ENCODE results near the gene NEURL2.

The NEURL2 gene

GRCh38 chr20:45860560-45861220 lies 30.3 kb downstream of the NEURL2 start:
- no peaks in the 10 kb centered on the region for H3K27me3 ChIP-seq (ENCODE audit: insufficient read depth, low read length, poor library complexity)
- peaks cover 36% of the 10 kb centered on the region for H3K79me2 ChIP-seq (ENCODE audit: insufficient read depth, low read length)
- no peak overlapping the region for H3K9ac ChIP-seq (ENCODE audit: low read depth, low read length)
- DNase-seq (no peak), ATAC-seq (ENCODE audit: insufficient read depth, low read depth) (no peak)
- no peak overlapping the region for H3K27ac ChIP-seq (ENCODE audit: low read length)
- H3K4me1 ChIP-seq (ENCODE audit: insufficient read depth, low read length) = peaks cover 32% of the 10 kb centered on the region
- no peak overlapping the region for H2AFZ ChIP-seq (ENCODE audit: low read depth, low read length)
- peaks cover 3% of the 10 kb centered on the region; the same call in 1 of the 2 replicates for H3K36me3 ChIP-seq (ENCODE audit: insufficient read depth, low read length)
- no peak overlapping the region for H3K4me2 ChIP-seq (ENCODE audit: insufficient read depth, low read length)
- no peak overlapping the region for H3K4me3 ChIP-seq (ENCODE audit: low read depth in 1 of 2, low read length in 2 of 2)
- no peak for TF ChIP-seq EZH2 (IDR thresholded peaks at IDR 0.05; ENCODE audit: borderline replicate concordance, low read depth, low read length, severe bottlenecking)
- TF ChIP-seq CTCF (IDR thresholded peaks at IDR 0.05; ENCODE audit: borderline replicate concordance, extremely low read depth, low read length, poor library complexity, severe bottlenecking) = no peak
- no peaks in the 10 kb centered on the region for H4K20me1 ChIP-seq (ENCODE audit: insufficient read depth, low read length)
- H3K9me3 ChIP-seq (ENCODE audit: insufficient read depth, low read length, severe bottlenecking) = no peaks in the 10 kb centered on the region

- H3K4me2 ChIP-seq (ENCODE audit: insufficient read depth, low read length) = no peak overlapping the region
- H3K4me1 ChIP-seq (ENCODE audit: insufficient read depth, low read length) = peaks cover 37% of the 10 kb centered on the region
Measured at GRCh38 chr20:45859916-45860315, 31.1 kb downstream of the NEURL2 start.

GRCh38 chr20:45857882-45858216 lies 33.2 kb downstream of the NEURL2 start:
- no peaks in the 10 kb centered on the region for H3K9me3 ChIP-seq (ENCODE audit: insufficient read depth, low read length, severe bottlenecking)
- peaks cover 46% of the 10 kb centered on the region for H3K79me2 ChIP-seq (ENCODE audit: insufficient read depth, low read length)
- H4K20me1 ChIP-seq (ENCODE audit: insufficient read depth, low read length) = no peaks in the 10 kb centered on the region
- TF ChIP-seq EZH2 (IDR thresholded peaks at IDR 0.05; ENCODE audit: borderline replicate concordance, low read depth, low read length, severe bottlenecking) (no peak), CTCF (IDR thresholded peaks at IDR 0.05; ENCODE audit: borderline replicate concordance, extremely low read depth, low read length, poor library complexity, severe bottlenecking) (no peak)
- peak overlapping the region; percentile 87 for H2AFZ ChIP-seq (ENCODE audit: low read depth, low read length)
- H3K4me1 ChIP-seq (ENCODE audit: insufficient read depth, low read length) = peaks cover 47% of the 10 kb centered on the region
- H3K4me3 ChIP-seq (ENCODE audit: low read depth in 1 of 2, low read length in 2 of 2) = peak overlapping the region; percentile 93 to 94
- peak overlapping the region; percentile 80 for H3K4me2 ChIP-seq (ENCODE audit: insufficient read depth, low read length)
- no peak for DNase-seq
- H3K27me3 ChIP-seq (ENCODE audit: insufficient read depth, low read length, poor library complexity) = no peaks in the 10 kb centered on the region
- peak overlapping the region; percentile 91 for H3K9ac ChIP-seq (ENCODE audit: low read depth, low read length)
- ATAC-seq (ENCODE audit: insufficient read depth, low read depth) = peak; percentile 2; the same call in 2 of the 3 replicates
- H3K36me3 ChIP-seq (ENCODE audit: insufficient read depth, low read length) = peaks cover 16% of the 10 kb centered on the region
- peak overlapping the region; percentile 82 for H3K27ac ChIP-seq (ENCODE audit: low read length)

More at GRCh38 chr20:45859916-45860315, 31.1 kb downstream of the NEURL2 start:
- H3K79me2 ChIP-seq (ENCODE audit: insufficient read depth, low read length) = peaks cover 41% of the 10 kb centered on the region
- no peak for DNase-seq
- H3K9ac ChIP-seq (ENCODE audit: low read depth, low read length) = no peak overlapping the region
- H2AFZ ChIP-seq (ENCODE audit: low read depth, low read length) = no peak overlapping the region
- H3K4me3 ChIP-seq (ENCODE audit: low read depth in 1 of 2, low read length in 2 of 2) = no peak overlapping the region
- no peaks in the 10 kb centered on the region for H3K9me3 ChIP-seq (ENCODE audit: insufficient read depth, low read length, severe bottlenecking)
- H3K36me3 ChIP-seq (ENCODE audit: insufficient read depth, low read length) = peaks cover 5% of the 10 kb centered on the region
- no peaks in the 10 kb centered on the region for H3K27me3 ChIP-seq (ENCODE audit: insufficient read depth, low read length, poor library complexity)
- no peak for TF ChIP-seq CTCF (IDR thresholded peaks at IDR 0.05; ENCODE audit: borderline replicate concordance, extremely low read depth, low read length, poor library complexity, severe bottlenecking)
- no peak for TF ChIP-seq EZH2 (IDR thresholded peaks at IDR 0.05; ENCODE audit: borderline replicate concordance, low read depth, low read length, severe bottlenecking)
- H3K27ac ChIP-seq (ENCODE audit: low read length) = no peak overlapping the region
- no peaks in the 10 kb centered on the region for H4K20me1 ChIP-seq (ENCODE audit: insufficient read depth, low read length)
- ATAC-seq (ENCODE audit: insufficient read depth, low read depth) = no peak

All from DND-41 (cell line).